ENCODE results near the gene HMX3.

HMX3 gene

GRCh38 chr10:123180101-123181090 is 44.6 kb downstream of the HMX3 start:
- no peak for DNase-seq

GRCh38 chr10:123183724-123184123 is 48.0 kb downstream of the HMX3 start:
- DNase-seq, result no peak

GRCh38 chr10:123187781-123188180 is 52.0 kb downstream of the HMX3 start:
- no peak for DNase-seq
